Activated T-helper 1 cell treated with anti-CD3 and anti-CD28 coated beads, Interleukin-12 subunit alpha, Interleukin-12 subunit beta, Interleukin-2, Interleukin-4 antibody, amounts not matched to agents 30 ng/mL and 10 ng/mL and 1 ng/mL, durations not matched to agents 14 hours and 24 hours and 36 hours (primary cell): ENCODE data around the gene KISS1. TPM values are rescaled to one million over a fixed set of nuclear protein-coding genes. Genes with fewer than 3 reads are reported as not detected.

Source experiments
- DNase-seq: peaks from one replicate; pipeline ENCODE4 v3.0.0; 2021; ENCODE audit warnings: low spot score
- H3K27ac Mint-ChIP-seq: one replicate; pipeline ENCODE4 v1.8.0; 2021; ENCODE audit warnings: mild to moderate bottlenecking, mixed read lengths
- H3K27me3 Mint-ChIP-seq: one replicate; pipeline ENCODE4 v1.8.0; 2022; ENCODE audit warnings: mild to moderate bottlenecking, moderate library complexity, mixed read lengths; ENCODE audit not compliant: insufficient read depth
- H3K36me3 Mint-ChIP-seq: one replicate; pipeline ENCODE4 v1.8.0; 2021; ENCODE audit warnings: low read depth, mixed read lengths
- H3K4me1 Mint-ChIP-seq: one replicate; pipeline ENCODE4 v1.8.0; 2021; ENCODE audit warnings: low read depth, mixed read lengths
- H3K4me3 Mint-ChIP-seq: one replicate; pipeline ENCODE4 v1.8.0; 2021; ENCODE audit warnings: mild to moderate bottlenecking, moderate library complexity, mixed read lengths
- H3K9me3 Mint-ChIP-seq: one replicate; pipeline ENCODE4 v1.8.0; 2021; ENCODE audit warnings: mixed read lengths
- intact Hi-C: fragments of 100-400 bp; cut with micrococcal nuclease; formaldehyde crosslinking; loops from one replicate; pipeline ENCODE4 v1.15.1; 2024
- total RNA-seq: library from RNA; stranded (reverse); gene quantifications from 2 replicates; pipeline ENCODE4 v1.2.3, GENCODE V29; 2022

The KISS1 gene
- total RNA-seq, 1 donor from 2014 or later: not detected

DNA sequence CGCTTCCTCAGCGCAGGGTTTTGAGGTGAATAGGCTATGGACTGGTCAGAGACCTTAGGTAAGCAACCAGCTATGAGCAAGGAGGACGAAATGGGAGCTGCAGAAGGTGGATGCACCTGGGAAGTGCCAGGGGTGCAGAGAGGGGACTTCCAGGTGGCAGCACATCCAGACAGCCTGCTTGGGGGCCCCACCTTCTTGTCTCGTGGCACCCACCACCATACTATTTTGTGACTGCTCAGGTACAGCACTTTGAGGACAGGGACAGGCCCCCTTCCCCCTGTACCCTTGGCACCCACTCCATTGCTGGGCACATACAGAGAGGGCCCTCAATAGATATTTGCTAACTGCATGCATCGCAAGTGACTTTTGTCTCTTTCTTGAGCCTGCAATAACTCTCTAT, 777 bp upstream of the KISS1 start:
- Mint-ChIP-seq H3K4me1 (no peaks in the 10 kb centered on the region), H3K36me3 (no peaks in the 10 kb centered on the region), H3K9me3 (no peaks in the 10 kb centered on the region), H3K4me3 (no peak overlapping the region), H3K27ac (no peak overlapping the region), H3K27me3 (peaks cover 12% of the 10 kb centered on the region)
- no peak for DNase-seq
- intact Hi-C loops: no loop called here

DNA sequence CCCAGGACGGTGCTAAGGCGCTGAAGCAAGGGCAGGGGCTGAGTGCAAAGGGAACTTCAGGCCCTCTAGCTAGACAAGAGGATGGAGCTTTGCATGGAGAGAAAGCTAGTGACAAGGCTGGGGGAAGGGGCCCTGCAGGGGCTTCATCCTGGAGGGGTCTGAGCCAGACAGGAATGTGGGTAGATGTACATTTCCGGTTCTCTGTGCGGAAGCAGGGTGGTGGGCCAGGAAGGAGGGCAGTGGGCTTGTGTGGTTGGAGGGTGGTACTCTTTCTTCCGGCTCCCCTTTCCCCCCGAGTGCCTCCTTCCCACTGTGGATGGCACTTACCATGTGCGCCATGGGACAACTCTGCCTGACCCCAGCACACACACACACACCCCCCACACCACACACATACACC, 1.5 kb downstream of the KISS1 start:
- intact Hi-C loops: no loop called here
- H3K27ac Mint-ChIP-seq: no peak overlapping the region
- H3K4me1 Mint-ChIP-seq: peaks cover 5% of the 10 kb centered on the region
- peaks cover 28% of the 10 kb centered on the region for H3K27me3 Mint-ChIP-seq
- H3K4me3 Mint-ChIP-seq: no peak overlapping the region
- no peak for DNase-seq
- H3K9me3 Mint-ChIP-seq: no peaks in the 10 kb centered on the region
- no peaks in the 10 kb centered on the region for H3K36me3 Mint-ChIP-seq

DNA sequence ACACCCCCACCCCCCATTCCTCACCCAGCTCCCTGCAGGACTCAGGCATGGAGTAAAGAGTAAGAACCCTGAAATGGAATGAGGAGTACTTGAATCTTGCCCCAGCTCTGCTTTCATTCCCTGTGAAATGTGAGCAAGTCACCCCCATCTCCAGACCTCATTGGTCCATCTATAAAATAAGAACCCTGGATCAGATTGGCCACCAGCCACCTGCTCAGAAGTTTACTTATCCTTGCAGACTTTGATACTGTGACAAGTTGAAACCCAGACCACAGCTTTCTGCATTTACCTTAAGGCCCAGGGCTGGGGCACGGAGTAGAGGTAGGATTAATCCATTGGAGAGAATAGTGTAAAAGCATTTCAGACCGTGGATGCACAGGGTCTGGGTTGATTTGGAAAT, 2.2 kb downstream of the KISS1 start:
- intact Hi-C loops: no loop called here
- Mint-ChIP-seq H3K4me3 (no peak overlapping the region), H3K27ac (no peak overlapping the region), H3K4me1 (peaks cover 10% of the 10 kb centered on the region), H3K27me3 (peaks cover 35% of the 10 kb centered on the region), H3K9me3 (no peaks in the 10 kb centered on the region), H3K36me3 (no peaks in the 10 kb centered on the region)
- no peak for DNase-seq

GRCh38 chr1:204192589-204193352, 3.5 kb downstream of the KISS1 start:
- H3K4me3 Mint-ChIP-seq: no peak overlapping the region
- no peaks in the 10 kb centered on the region for H3K36me3 Mint-ChIP-seq
- H3K27ac Mint-ChIP-seq: no peak overlapping the region
- DNase-seq: no peak
- no peaks in the 10 kb centered on the region for H3K9me3 Mint-ChIP-seq
- peaks cover 18% of the 10 kb centered on the region for H3K4me1 Mint-ChIP-seq
- intact Hi-C loops: no loop called here
- peaks cover 43% of the 10 kb centered on the region for H3K27me3 Mint-ChIP-seq

DNA sequence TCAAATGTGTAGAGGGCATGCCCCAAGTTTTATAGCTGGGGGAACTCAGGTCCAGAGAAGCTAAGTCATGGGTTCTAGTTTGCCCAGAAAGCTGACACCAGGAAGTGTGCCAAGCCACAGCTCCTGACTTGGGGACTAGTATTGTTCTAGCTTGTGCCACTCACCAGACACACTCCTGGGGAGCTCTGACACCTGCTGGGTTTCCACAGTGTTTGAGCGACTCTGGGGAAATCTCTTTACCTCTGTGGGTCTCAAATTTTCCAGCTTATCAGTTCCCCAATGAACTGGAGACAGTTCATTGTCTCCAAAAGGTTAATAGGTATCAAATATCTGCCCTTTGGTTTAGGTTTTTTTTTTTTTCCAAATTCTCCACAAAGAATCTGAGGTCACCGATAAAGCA, 4.2 kb downstream of the KISS1 start:
- no peaks in the 10 kb centered on the region for H3K36me3 Mint-ChIP-seq
- intact Hi-C loops: no loop called here
- no peak overlapping the region for H3K27ac Mint-ChIP-seq
- DNase-seq: no peak
- H3K9me3 Mint-ChIP-seq: no peaks in the 10 kb centered on the region
- no peak overlapping the region for H3K4me3 Mint-ChIP-seq
- H3K27me3 Mint-ChIP-seq: peaks cover 50% of the 10 kb centered on the region
- H3K4me1 Mint-ChIP-seq: peaks cover 18% of the 10 kb centered on the region

DNA sequence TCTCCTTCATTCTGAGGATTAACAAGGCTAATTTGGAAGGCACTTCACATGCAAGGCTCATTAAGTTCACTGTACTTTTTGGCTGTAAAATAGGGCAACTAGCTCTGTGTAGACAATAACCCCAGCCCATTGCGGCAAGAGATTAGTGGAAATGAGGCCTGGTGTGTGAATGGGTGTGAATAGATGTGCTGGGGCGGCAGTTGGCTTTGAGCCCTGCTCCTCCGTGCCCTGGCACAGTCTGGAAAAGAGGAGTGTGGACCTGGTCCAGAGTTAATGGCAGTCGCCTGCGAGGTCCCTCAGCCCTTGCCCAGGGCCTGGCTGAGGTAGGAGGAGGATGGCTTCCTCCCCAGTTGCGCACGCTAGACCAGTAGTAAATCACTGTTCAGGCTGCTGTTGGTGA, 4.8 kb downstream of the KISS1 start:
- no peak for DNase-seq
- intact Hi-C loops: no loop called here
- H3K4me3 Mint-ChIP-seq: no peak overlapping the region
- no peak overlapping the region for H3K27ac Mint-ChIP-seq
- H3K27me3 Mint-ChIP-seq: peaks cover 52% of the 10 kb centered on the region
- no peaks in the 10 kb centered on the region for H3K36me3 Mint-ChIP-seq
- peaks cover 18% of the 10 kb centered on the region for H3K4me1 Mint-ChIP-seq
- H3K9me3 Mint-ChIP-seq: no peaks in the 10 kb centered on the region

- Mint-ChIP-seq H3K27me3 (peaks cover 52% of the 10 kb centered on the region), H3K27ac (no peak overlapping the region), H3K36me3 (no peaks in the 10 kb centered on the region), H3K4me1 (peaks cover 18% of the 10 kb centered on the region), H3K9me3 (no peaks in the 10 kb centered on the region), H3K4me3 (no peak overlapping the region)
- no peak for DNase-seq
- intact Hi-C loops: no loop called here
These were observed 5.8 kb downstream of the KISS1 start for GRCh38 chr1:204190212-204191211.

- peaks cover 62% of the 10 kb centered on the region for H3K27me3 Mint-ChIP-seq
- no peak overlapping the region for H3K27ac Mint-ChIP-seq
- H3K4me1 Mint-ChIP-seq: peaks cover 18% of the 10 kb centered on the region
- intact Hi-C loops: no loop called here
- H3K36me3 Mint-ChIP-seq: no peaks in the 10 kb centered on the region
- H3K9me3 Mint-ChIP-seq: no peaks in the 10 kb centered on the region
- no peak for DNase-seq
- peak overlapping the region; percentile 33 for H3K4me3 Mint-ChIP-seq
These were observed 7.2 kb downstream of the KISS1 start for GRCh38 chr1:204188959-204189639.

GRCh38 chr1:204186597-204186996, 9.7 kb downstream of the KISS1 start:
- H3K27me3 Mint-ChIP-seq: peaks cover 50% of the 10 kb centered on the region
- H3K9me3 Mint-ChIP-seq: no peaks in the 10 kb centered on the region
- no peak overlapping the region for H3K27ac Mint-ChIP-seq
- intact Hi-C loops: no loop called here
- peaks cover 18% of the 10 kb centered on the region for H3K4me1 Mint-ChIP-seq
- DNase-seq: no peak
- H3K4me3 Mint-ChIP-seq: no peak overlapping the region
- H3K36me3 Mint-ChIP-seq: no peaks in the 10 kb centered on the region

- Mint-ChIP-seq H3K9me3 (no peaks in the 10 kb centered on the region), H3K27me3 (peaks cover 18% of the 10 kb centered on the region), H3K4me3 (no peak overlapping the region), H3K36me3 (no peaks in the 10 kb centered on the region), H3K27ac (no peak overlapping the region), H3K4me1 (no peaks in the 10 kb centered on the region)
- no peak for DNase-seq
- intact Hi-C loops: no loop called here
These were observed 15.2 kb downstream of the KISS1 start for GRCh38 chr1:204181116-204181515.

- peaks cover 17% of the 10 kb centered on the region for H3K27me3 Mint-ChIP-seq
- intact Hi-C loops: no loop called here
- no peaks in the 10 kb centered on the region for H3K36me3 Mint-ChIP-seq
- DNase-seq: no peak
- no peak overlapping the region for H3K27ac Mint-ChIP-seq
- H3K4me1 Mint-ChIP-seq: no peaks in the 10 kb centered on the region
- H3K9me3 Mint-ChIP-seq: no peaks in the 10 kb centered on the region
- no peak overlapping the region for H3K4me3 Mint-ChIP-seq
These were observed 16.2 kb downstream of the KISS1 start for GRCh38 chr1:204180133-204180532.

GRCh38 chr1:204178487-204179281, 17.6 kb downstream of the KISS1 start:
- no peaks in the 10 kb centered on the region for H3K36me3 Mint-ChIP-seq
- DNase-seq: no peak
- intact Hi-C loops: no loop called here
- H3K27ac Mint-ChIP-seq: no peak overlapping the region
- no peak overlapping the region for H3K4me3 Mint-ChIP-seq
- H3K27me3 Mint-ChIP-seq: peaks cover 5% of the 10 kb centered on the region
- peaks cover 3% of the 10 kb centered on the region for H3K9me3 Mint-ChIP-seq
- H3K4me1 Mint-ChIP-seq: no peaks in the 10 kb centered on the region
